Bone marrow (tissue), 2 donors: Measurements from ENCODE around the gene TENM3.

Source experiments
- DNase-seq, 2 donors: peaks; one replicate each; lab custom pipeline; 2025; lab: John Stamatoyannopoulos, UW

Gene TENM3

GRCh38 chr4:182291175-182291574, 48.0 kb downstream of the TENM3 start:
- DNase-seq = no peak

GRCh38 chr4:182291597-182292270, 48.5 kb downstream of the TENM3 start:
- no peak for DNase-seq

GRCh38 chr4:182292612-182293011, 49.4 kb downstream of the TENM3 start:
- no peak for DNase-seq

GRCh38 chr4:182293691-182294255, 50.6 kb downstream of the TENM3 start:
- DNase-seq = no peak

- DNase-seq = no peak
Measured at GRCh38 chr4:182294451-182294850, 51.2 kb downstream of the TENM3 start.

GRCh38 chr4:182297659-182298058, 54.5 kb downstream of the TENM3 start:
- DNase-seq = no peak

- DNase-seq = no peak
Measured at GRCh38 chr4:182301736-182302135, 58.5 kb downstream of the TENM3 start.

GRCh38 chr4:182303847-182304246, 60.6 kb downstream of the TENM3 start:
- no peak for DNase-seq

GRCh38 chr4:182306792-182307507, 63.7 kb downstream of the TENM3 start:
- no peak for DNase-seq

GRCh38 chr4:182307746-182308145, 64.5 kb downstream of the TENM3 start:
- no peak for DNase-seq

GRCh38 chr4:182309877-182310276, 66.7 kb downstream of the TENM3 start:
- no peak for DNase-seq

- DNase-seq = no peak
Measured at GRCh38 chr4:182310316-182310715, 67.1 kb downstream of the TENM3 start.

- no peak for DNase-seq
Measured at GRCh38 chr4:182310962-182311361, 67.8 kb downstream of the TENM3 start.

GRCh38 chr4:182314537-182314936, 71.3 kb downstream of the TENM3 start:
- no peak for DNase-seq

- DNase-seq = no peak
Measured at GRCh38 chr4:182318256-182318655, 75.1 kb downstream of the TENM3 start.

- DNase-seq = no peak
Measured at GRCh38 chr4:182320092-182320491, 76.9 kb downstream of the TENM3 start.

- no peak for DNase-seq
Measured at GRCh38 chr4:182320580-182320979, 77.4 kb downstream of the TENM3 start.

- no peak for DNase-seq
Measured at GRCh38 chr4:182324282-182324681, 81.1 kb downstream of the TENM3 start.

- DNase-seq = no peak
Measured at GRCh38 chr4:182325397-182325796, 82.2 kb downstream of the TENM3 start.

GRCh38 chr4:182325848-182326255, 82.7 kb downstream of the TENM3 start:
- no peak for DNase-seq

- DNase-seq = no peak
Measured at GRCh38 chr4:182328505-182328904, 85.3 kb downstream of the TENM3 start.

- no peak for DNase-seq
Measured at GRCh38 chr4:182337366-182337765, 94.2 kb downstream of the TENM3 start.

GRCh38 chr4:182338063-182338462, 94.9 kb downstream of the TENM3 start:
- DNase-seq = no peak
